ENCODE results near the gene GTF3C5.
"Not testable (repeated sequence)": the region's sequence is repeated elsewhere in the genome, so short reads cannot be mapped to it uniquely, and the experiment has no call there.

GRCh38 chr9:133080786-133081779 lies 50.3 kb downstream of the GTF3C5 start:
- TF ChIP-seq, protein P1, sequence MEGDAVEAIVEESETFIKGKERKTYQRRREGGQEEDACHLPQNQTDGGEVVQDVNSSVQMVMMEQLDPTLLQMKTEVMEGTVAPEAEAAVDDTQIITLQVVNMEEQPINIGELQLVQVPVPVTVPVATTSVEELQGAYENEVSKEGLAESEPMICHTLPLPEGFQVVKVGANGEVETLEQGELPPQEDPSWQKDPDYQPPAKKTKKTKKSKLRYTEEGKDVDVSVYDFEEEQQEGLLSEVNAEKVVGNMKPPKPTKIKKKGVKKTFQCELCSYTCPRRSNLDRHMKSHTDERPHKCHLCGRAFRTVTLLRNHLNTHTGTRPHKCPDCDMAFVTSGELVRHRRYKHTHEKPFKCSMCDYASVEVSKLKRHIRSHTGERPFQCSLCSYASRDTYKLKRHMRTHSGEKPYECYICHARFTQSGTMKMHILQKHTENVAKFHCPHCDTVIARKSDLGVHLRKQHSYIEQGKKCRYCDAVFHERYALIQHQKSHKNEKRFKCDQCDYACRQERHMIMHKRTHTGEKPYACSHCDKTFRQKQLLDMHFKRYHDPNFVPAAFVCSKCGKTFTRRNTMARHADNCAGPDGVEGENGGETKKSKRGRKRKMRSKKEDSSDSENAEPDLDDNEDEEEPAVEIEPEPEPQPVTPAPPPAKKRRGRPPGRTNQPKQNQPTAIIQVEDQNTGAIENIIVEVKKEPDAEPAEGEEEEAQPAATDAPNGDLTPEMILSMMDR (IDR thresholded peaks at IDR 0.05; ENCODE audit: low read depth, low read length): not testable (repeated sequence)
- TF ChIP-seq POLR2A (IDR thresholded peaks at IDR 0.05; ENCODE audit: extremely low read depth, insufficient read length): not testable (repeated sequence)
